NCI-H2171 treated with DMSO at 0.1 percent for 48 hours (cell line): ENCODE data around the gene TMBIM1.

Source experiments
- DNase-seq: peaks from one replicate; lab custom pipeline; 2025; lab: John Stamatoyannopoulos, UW

The TMBIM1 gene

GRCh38 chr2:218292048-218293014 lies at the start of gene TMBIM1:
TMBIM1 (minus strand) TSS chr2:218292503; CDS start chr2:218282141, 10,362 bp downstream.
- no peak for DNase-seq

GRCh38 chr2:218341381-218341780 lies 49.1 kb upstream of the TMBIM1 start:
- DNase-seq: no peak

GRCh38 chr2:218340656-218341055 lies 48.4 kb upstream of the TMBIM1 start:
- no peak for DNase-seq

- DNase-seq: no peak
These were observed 42.2 kb upstream of the TMBIM1 start for GRCh38 chr2:218334531-218334930.

DNA sequence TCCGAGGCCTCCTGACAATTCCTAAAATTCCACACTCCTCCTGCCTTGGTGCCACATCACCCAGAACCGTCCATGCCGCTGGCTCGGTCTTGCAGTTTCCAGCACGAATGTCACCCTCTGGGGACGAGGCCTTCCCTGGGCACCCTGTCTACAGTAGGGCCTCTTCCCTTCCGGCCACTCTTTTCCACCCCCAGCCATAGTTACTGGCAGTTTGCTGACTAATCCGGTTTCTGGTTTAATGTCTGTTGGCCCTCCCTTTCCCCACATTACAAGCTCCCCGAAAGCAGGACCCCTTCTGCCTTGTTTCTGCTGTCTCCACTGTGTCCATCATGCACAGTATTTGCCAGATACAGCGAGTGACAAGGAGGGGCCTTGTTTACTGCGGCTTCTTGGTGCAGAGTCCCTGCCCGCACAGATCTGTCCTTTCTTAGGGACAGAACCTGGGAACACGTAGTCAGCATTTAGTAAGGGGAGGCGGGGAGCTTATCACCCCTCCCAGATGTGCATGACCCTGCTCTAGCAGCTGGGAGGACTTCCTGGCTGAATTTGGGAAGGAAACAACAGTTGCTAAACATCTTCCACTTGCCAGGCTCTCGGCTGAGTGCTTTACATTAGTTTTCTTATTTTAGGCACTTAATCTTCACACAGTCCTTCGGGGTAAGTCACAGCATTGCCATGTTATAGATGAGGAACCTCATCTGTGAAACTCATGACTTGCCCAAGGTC lies 40.8 kb upstream of the TMBIM1 start:
- DNase-seq: no peak

- no peak for DNase-seq
These were observed 40.0 kb upstream of the TMBIM1 start for GRCh38 chr2:218332288-218332687.

- DNase-seq: no peak
These were observed 39.4 kb upstream of the TMBIM1 start for GRCh38 chr2:218331745-218332144.

DNA sequence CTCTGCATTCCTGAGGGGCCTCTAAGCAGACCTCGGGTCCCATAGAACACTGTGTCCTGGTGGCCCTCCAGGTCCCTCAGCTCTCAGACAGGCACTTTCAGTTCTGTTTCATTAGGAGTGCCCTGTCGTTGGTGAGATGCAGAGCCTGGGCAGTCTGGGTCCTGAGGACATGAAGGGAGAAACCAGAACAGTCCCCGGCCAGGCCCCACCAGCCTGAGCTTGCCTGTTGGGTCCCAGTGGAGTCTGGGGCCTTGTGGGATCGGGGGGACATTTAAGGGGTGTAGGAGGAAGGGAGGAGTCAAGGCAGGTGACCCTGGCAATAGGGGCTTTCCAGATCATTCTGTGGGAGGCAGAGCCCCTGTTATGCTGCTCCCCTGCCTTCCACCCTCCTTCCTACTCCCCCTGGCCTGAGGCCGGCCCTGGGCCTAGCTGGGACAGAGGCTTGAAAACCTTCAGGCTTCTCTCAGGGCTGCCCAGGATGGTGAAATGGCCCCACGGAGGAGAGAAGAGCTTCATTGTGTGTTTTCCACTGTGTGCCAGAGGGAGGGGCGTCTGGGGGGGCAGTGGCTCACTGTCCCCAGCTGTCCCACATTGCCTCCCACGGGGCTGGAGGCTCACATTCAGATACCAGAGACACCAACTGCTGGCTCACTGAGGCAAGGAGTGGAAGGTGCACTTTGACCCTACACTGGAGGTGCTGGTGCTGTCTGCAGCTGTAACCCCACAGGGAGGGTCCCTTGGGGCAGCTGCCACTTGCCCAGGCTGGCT lies 37.7 kb upstream of the TMBIM1 start:
- no peak for DNase-seq

- DNase-seq: no peak
These were observed 36.9 kb upstream of the TMBIM1 start for GRCh38 chr2:218329027-218329825.

- no peak for DNase-seq
These were observed 36.0 kb upstream of the TMBIM1 start for GRCh38 chr2:218328294-218328693.

DNA sequence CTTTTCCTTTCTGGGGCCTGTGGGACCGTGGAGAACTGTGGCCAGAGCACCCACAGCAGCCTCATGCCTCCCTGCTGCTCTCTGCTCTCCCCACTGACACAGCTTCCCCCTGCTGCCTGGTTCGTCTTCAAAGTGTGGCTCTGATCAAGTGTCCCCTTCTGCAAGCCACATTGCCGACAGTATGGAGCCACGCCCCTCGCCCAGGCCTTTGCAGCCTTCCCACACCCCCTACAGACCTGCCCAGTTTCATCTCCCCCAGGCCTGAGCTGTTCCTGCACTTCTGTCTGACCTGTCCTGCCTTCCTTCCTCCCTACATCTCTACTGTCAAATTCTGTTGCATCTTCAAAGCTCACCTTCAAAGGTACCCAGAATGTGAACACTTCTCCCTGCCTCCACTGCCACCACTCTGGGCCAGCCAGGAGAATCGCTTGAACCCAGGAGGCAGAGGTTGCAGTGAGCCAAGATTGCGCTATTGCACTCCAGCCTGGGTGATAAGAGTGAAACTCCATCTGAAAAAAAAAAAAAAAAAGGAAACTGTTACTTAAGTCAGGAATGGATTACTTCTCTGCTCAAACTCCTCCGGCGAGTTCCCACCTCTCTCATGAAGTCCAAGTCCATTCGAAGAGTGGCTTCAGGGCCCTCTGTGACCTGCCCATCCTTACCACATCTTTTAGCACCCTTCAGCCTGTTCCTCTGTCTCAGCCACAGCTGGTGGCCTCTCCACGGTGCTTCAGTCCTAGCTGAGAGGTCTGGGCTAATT lies 35.3 kb upstream of the TMBIM1 start:
- no peak for DNase-seq

GRCh38 chr2:218326315-218326714 lies 34.0 kb upstream of the TMBIM1 start:
- DNase-seq: no peak

GRCh38 chr2:218325566-218326160 lies 33.4 kb upstream of the TMBIM1 start:
- peak; percentile 46 for DNase-seq

- peak; percentile 44 for DNase-seq
These were observed 31.5 kb upstream of the TMBIM1 start for GRCh38 chr2:218323526-218324472.

DNA sequence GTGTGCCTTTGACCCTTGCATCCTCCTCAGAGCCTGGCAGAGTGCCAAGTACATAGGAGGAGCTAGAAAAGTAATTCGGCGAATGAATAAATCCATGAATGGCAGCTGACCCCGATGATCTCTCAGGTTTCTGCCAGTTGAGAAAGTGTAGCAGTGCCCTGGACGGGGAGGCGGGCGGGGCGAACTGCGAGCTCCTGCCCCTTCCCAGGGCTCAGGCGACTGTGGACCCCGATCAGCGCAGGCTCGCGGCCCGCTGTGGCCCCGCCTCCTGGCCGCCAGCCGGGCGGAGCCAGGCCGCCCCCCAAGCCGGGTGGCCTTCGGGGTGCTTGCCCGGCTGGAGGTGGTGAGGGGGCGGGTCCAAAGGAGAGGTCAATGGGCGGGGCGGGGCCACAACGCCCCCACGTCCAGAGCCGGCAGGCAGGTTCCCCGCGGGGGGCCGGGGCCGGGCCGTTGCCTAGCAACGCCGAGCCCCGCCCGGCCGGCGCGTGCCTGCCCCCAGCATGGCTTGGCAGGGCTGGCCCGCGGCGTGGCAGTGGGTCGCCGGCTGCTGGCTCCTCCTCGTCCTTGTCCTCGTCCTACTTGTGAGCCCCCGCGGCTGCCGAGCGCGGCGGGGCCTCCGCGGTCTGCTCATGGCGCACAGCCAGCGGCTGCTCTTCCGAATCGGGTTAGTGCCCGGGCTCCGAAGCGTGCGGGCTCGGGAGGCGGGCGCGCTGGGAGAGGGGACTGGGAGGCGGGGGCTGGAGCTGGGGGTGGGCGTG lies 30.6 kb upstream of the TMBIM1 start:
- DNase-seq: peak; percentile 61

- no peak for DNase-seq
These were observed 28.5 kb upstream of the TMBIM1 start for GRCh38 chr2:218320704-218321336.

DNA sequence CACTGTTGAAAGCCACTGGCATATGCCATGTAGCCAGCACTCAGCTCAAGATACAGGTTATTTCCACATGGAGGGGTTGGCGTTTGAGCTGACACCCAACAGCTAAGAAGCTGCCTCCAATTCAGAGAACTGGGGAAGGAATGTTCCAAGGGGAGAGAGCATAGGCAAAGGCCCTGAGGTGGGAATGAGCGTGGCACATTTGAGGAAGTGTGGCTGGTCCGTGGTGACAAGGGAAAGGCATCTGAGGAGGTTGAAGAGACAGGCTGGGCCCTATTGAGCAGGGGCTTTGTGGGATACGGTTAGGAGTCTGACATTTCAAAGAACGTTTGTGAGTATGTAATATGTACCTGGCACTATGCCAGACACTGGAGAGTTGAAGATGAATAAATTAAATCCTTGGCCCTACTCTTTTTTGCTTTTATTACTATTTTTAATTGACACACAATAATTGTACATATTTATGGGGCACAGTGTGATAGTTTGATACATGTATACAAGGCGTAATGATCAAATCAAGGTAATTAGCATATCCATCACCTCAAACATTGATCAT lies 27.6 kb upstream of the TMBIM1 start:
- no peak for DNase-seq

DNA sequence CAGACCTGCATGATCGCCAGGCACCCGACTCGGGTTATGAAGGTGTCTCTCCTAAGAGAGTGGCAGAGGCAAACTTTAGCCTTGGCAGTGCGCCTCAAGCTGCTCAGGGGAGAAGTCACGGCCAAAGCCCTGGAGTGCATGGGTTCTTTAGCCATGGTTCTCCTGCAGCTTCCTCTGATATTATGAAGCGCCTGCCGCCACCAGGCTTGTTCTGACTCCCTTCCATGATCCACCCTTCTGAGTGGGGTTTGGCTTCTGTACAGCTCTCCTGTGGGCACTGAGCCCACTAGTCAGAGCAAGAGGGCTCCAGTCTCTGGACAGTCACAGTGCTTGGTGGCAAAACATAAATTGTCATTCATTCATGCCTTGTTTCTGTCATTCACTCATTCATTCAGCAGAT lies 25.9 kb upstream of the TMBIM1 start:
- no peak for DNase-seq
